Suprapubic skin (tissue), 4 donors: ENCODE measurements around the gene CELF5. TPM values are rescaled to one million over a fixed set of nuclear protein-coding genes. Genes with fewer than 3 reads are reported as not detected.

Experiments used
- DNase-seq, 2 donors: peaks; one replicate each; pipeline ENCODE4 v3.0.0-alpha.2; 2019; ENCODE audit warnings: low spot score in 2 of 2
- H3K27ac ChIP-seq: fragments of 200-600 bp; sonication (generic); one replicate; pipeline ENCODE4 v1.5.1; 2019
- H3K27me3 ChIP-seq: fragments of 200-600 bp; sonication (generic); one replicate; pipeline ENCODE4 v1.5.1; 2019
- H3K36me3 ChIP-seq: fragments of 200-600 bp; sonication (generic); one replicate; pipeline ENCODE4 v1.5.1; 2019
- H3K4me1 ChIP-seq: fragments of 200-600 bp; sonication (generic); one replicate; pipeline ENCODE4 v1.5.1; 2019
- H3K4me3 ChIP-seq: fragments of 200-600 bp; sonication (generic); one replicate; pipeline ENCODE4 v1.5.1; 2019; ENCODE audit warnings: mild to moderate bottlenecking
- H3K9me3 ChIP-seq: fragments of 200-600 bp; sonication (generic); one replicate; pipeline ENCODE4 v1.5.1; 2019
- CTCF ChIP-seq, 2 donors: fragments of 200-600 bp in 1 of 2; fragments of 450-650 bp in 1 of 2; sonication (generic) in 1 of 2; IDR thresholded peaks; one replicate each; pipeline ENCODE4 v1.5.1; 2016 to 2019; ENCODE audit warnings: antibody characterized with exemption in 2 of 2, mild to moderate bottlenecking in 1 of 2, moderate library complexity in 1 of 2
- EP300 ChIP-seq: sonication (generic); formaldehyde crosslinking; IDR thresholded peaks from one replicate; pipeline ENCODE4 v1.6.1; 2017; ENCODE audit warnings: antibody characterized with exemption
- POLR2A ChIP-seq, 2 donors: fragments of 450-650 bp; IDR thresholded peaks; one replicate each; pipeline ENCODE4 v1.6.1; 2017; ENCODE audit warnings: antibody characterized with exemption in 2 of 2, mild to moderate bottlenecking in 2 of 2, moderate library complexity in 2 of 2
- POLR2AphosphoS5 ChIP-seq, 3 donors: sonication (generic); formaldehyde crosslinking; IDR thresholded peaks; one replicate each; pipeline ENCODE4 v1.6.1; 2017; ENCODE audit warnings: antibody characterized with exemption in 3 of 3
- WGBS: methylation state at CpG from one replicate; pipeline ENCODE4 v1.1.5; 2018; 5-methylcytosine and 5-hydroxymethylcytosine counted together
- total RNA-seq, 4 donors: library from RNA; depleted of rRNA; stranded (reverse); fragments of >200 nt; gene quantifications; one replicate each; pipeline ENCODE4 v1.1.0, GENCODE V29; 2016

CELF5 gene
- total RNA-seq, 4 donors from 2014 or later, result 0.17 to 0.87 (median 0.64) TPM; not detected in 1

- H3K27me3 ChIP-seq, result peaks cover 25% of the 10 kb centered on the region
- no peaks in the 10 kb centered on the region for H3K4me1 ChIP-seq
- WGBS, result 81% methylated on average over 7 of the region's 7 CpGs
- TF ChIP-seq CTCF (IDR thresholded peaks at IDR 0.05) (no peak), POLR2A (IDR thresholded peaks at IDR 0.05) (no peak), POLR2AphosphoS5 (IDR thresholded peaks at IDR 0.05) (no peak), EP300 (no peak)
- DNase-seq, result no peak
- H3K36me3 ChIP-seq, result no peaks in the 10 kb centered on the region
- no peak overlapping the region for H3K4me3 ChIP-seq
- H3K9me3 ChIP-seq, result no peaks in the 10 kb centered on the region
- H3K27ac ChIP-seq, result no peak overlapping the region
Measured at GRCh38 chr19:3238066-3238561, 13.7 kb downstream of the CELF5 start.

GRCh38 chr19:3239367-3239766, 14.9 kb downstream of the CELF5 start:
- 78% methylated on average over 5 of the region's 5 CpGs for WGBS
- TF ChIP-seq CTCF (IDR thresholded peaks at IDR 0.05), result no peak
- TF ChIP-seq POLR2AphosphoS5 (IDR thresholded peaks at IDR 0.05), result no peak
- no peak for TF ChIP-seq POLR2A (IDR thresholded peaks at IDR 0.05)
- no peak for TF ChIP-seq EP300
- no peaks in the 10 kb centered on the region for H3K36me3 ChIP-seq
- no peak for DNase-seq
- H3K27ac ChIP-seq, result no peak overlapping the region
- H3K27me3 ChIP-seq, result peaks cover 16% of the 10 kb centered on the region
- H3K4me3 ChIP-seq, result no peak overlapping the region
- H3K9me3 ChIP-seq, result no peaks in the 10 kb centered on the region
- no peaks in the 10 kb centered on the region for H3K4me1 ChIP-seq

GRCh38 chr19:3243819-3244700, 19.6 kb downstream of the CELF5 start:
- no peak for DNase-seq
- Histone ChIP-seq H3K4me1 (no peaks in the 10 kb centered on the region), H3K9me3 (no peaks in the 10 kb centered on the region), H3K4me3 (no peak overlapping the region), H3K27me3 (peaks cover 18% of the 10 kb centered on the region), H3K27ac (no peak overlapping the region), H3K36me3 (no peaks in the 10 kb centered on the region)
- TF ChIP-seq POLR2A (IDR thresholded peaks at IDR 0.05) (no peak), EP300 (no peak), POLR2AphosphoS5 (IDR thresholded peaks at IDR 0.05) (no peak), CTCF (IDR thresholded peaks at IDR 0.05) (no peak)
- WGBS, result 57% methylated on average over 23 of the region's 23 CpGs

- H3K27ac ChIP-seq, result no peak overlapping the region
- TF ChIP-seq CTCF (IDR thresholded peaks at IDR 0.05) (no peak), EP300 (no peak), POLR2A (IDR thresholded peaks at IDR 0.05) (no peak), POLR2AphosphoS5 (IDR thresholded peaks at IDR 0.05) (no peak)
- whole genome bisulfite sequencing, result 87% methylated on average over 8 of the region's 9 CpGs
- no peaks in the 10 kb centered on the region for H3K9me3 ChIP-seq
- H3K4me1 ChIP-seq, result no peaks in the 10 kb centered on the region
- H3K4me3 ChIP-seq, result no peak overlapping the region
- H3K27me3 ChIP-seq, result peaks cover 26% of the 10 kb centered on the region
- no peaks in the 10 kb centered on the region for H3K36me3 ChIP-seq
- no peak for DNase-seq
Measured at GRCh38 chr19:3245050-3245449, 20.6 kb downstream of the CELF5 start.

GRCh38 chr19:3248728-3249326, 24.4 kb downstream of the CELF5 start:
- TF ChIP-seq POLR2AphosphoS5 (IDR thresholded peaks at IDR 0.05) (no peak), CTCF (IDR thresholded peaks at IDR 0.05) (no peak), EP300 (no peak)
- peaks cover 7% of the 10 kb centered on the region for H3K9me3 ChIP-seq
- no peaks in the 10 kb centered on the region for H3K36me3 ChIP-seq
- DNase-seq, result no peak
- WGBS, result 45% methylated on average over 14 of the region's 14 CpGs
- no peak overlapping the region for H3K27ac ChIP-seq
- H3K27me3 ChIP-seq, result peaks cover 31% of the 10 kb centered on the region
- H3K4me1 ChIP-seq, result no peaks in the 10 kb centered on the region
- H3K4me3 ChIP-seq, result no peak overlapping the region
